HepG2 (cell line): ENCODE measurements around the gene COG8. TPM values are rescaled to one million over a fixed set of nuclear protein-coding genes. Genes with fewer than 3 reads are reported as not detected.

Experiments
- CEBPB ChIP-seq: IDR thresholded peaks from 2 replicates; pipeline ENCODE4 v1.6.1; 2011; ENCODE audit warnings: low read depth, low read length, improper control_type of control experiment, borderline replicate concordance
- KAT2B ChIP-seq: fragments of 150-350 bp; IDR thresholded peaks from 2 replicates; pipeline ENCODE4 v1.6.1; 2014; ENCODE audit warnings: low read depth, low read length, borderline replicate concordance
- NR2F2 ChIP-seq: IDR thresholded peaks from 2 replicates; pipeline ENCODE4 v1.6.1; 2012; ENCODE audit warnings: low read depth, inconsistent platforms, borderline replicate concordance
- SOX6 ChIP-seq, 2 experiments: fragments of 450-650 bp in 1 of 2; sonication (generic) in 1 of 2; formaldehyde crosslinking in 1 of 2; IDR thresholded peaks; 2 replicates each; pipeline versions ENCODE4 v1.4.0 to v1.6.1; 2017 to 2020; ENCODE audit warnings: antibody characterized with exemption in 1 of 2, mild to moderate bottlenecking in 1 of 2, missing genetic modification reagents in 1 of 2
- ZIK1 ChIP-seq: sonication (generic); formaldehyde crosslinking; IDR thresholded peaks from 2 replicates; pipeline ENCODE4 v1.5.0; 2020; ENCODE audit warnings: mild to moderate bottlenecking, low read depth, missing genetic modification reagents, borderline replicate concordance
- ZMAT3 ChIP-seq: sonication (generic); formaldehyde crosslinking; conservative IDR thresholded peaks from 2 replicates; pipeline ENCODE4 v1.7.0; 2021; ENCODE audit warnings: missing genetic modification reagents
- ZNF430 ChIP-seq: sonication (generic); formaldehyde crosslinking; IDR thresholded peaks from 2 replicates; pipeline ENCODE4 v1.9.0; 2021; ENCODE audit warnings: mild to moderate bottlenecking, missing genetic modification reagents
- ZNF737 ChIP-seq: sonication (generic); formaldehyde crosslinking; IDR thresholded peaks from 2 replicates; pipeline ENCODE4 v1.5.0; 2020; ENCODE audit warnings: missing genetic modification reagents, mild to moderate bottlenecking, borderline replicate concordance
- ZNF75D ChIP-seq: sonication (generic); formaldehyde crosslinking; IDR thresholded peaks from 2 replicates; pipeline ENCODE4 v1.8.1; 2023; ENCODE audit warnings: missing genetic modification reagents, mild to moderate bottlenecking, borderline replicate concordance
- polyA plus RNA-seq, 8 experiments: library from polyadenylated mRNA; depleted of rRNA in 3 of 8; stranded (reverse) in 7 of 8; unstranded in 1 of 8; fragments of >200 nt; fragmentation: Illumina TruSeq in 4 of 8; extraction: Trizol in 4 of 8; gene quantifications; 2 replicates each; pipeline versions ENCODE4 v1.2.1 to v1.2.3, GENCODE V29; 2011 to 2016; ENCODE audit warnings: low read depth in 4 of 8, missing spikeins in 1 of 8, mixed read lengths in 1 of 8; ENCODE audit not compliant: insufficient read depth in 1 of 8
- total RNA-seq, 5 experiments: library from RNA; depleted of rRNA; stranded (reverse); fragments of >200 nt; fragmentation: Illumina TruSeq; extraction: Trizol; gene quantifications; 2 replicates each; pipeline ENCODE4 v1.2.3, GENCODE V29; 2016; ENCODE audit warnings: low read depth in 1 of 5
- TF ChIP-seq, protein P1 (sequence below): sonication (generic); formaldehyde crosslinking; IDR thresholded peaks from 2 replicates; pipeline ENCODE4 v1.4.0; 2020; ENCODE audit warnings: mild to moderate bottlenecking, missing genetic modification reagents
- TF ChIP-seq, protein P2 (sequence below): sonication (generic); formaldehyde crosslinking; IDR thresholded peaks from 2 replicates; pipeline ENCODE4 v1.4.0; 2020; ENCODE audit warnings: missing genetic modification reagents
- TF ChIP-seq, protein P3 (sequence below): sonication (generic); formaldehyde crosslinking; IDR thresholded peaks from 2 replicates; pipeline ENCODE4 v1.4.0; 2020; ENCODE audit warnings: mild to moderate bottlenecking, missing genetic modification reagents

Gene COG8
- total and polyA plus RNA-seq, 2 of the 13 experiments (the other 11 are each of a cell fraction or from before 2014, with no cell fraction given): 45.5 to 52.1 TPM

DNA sequence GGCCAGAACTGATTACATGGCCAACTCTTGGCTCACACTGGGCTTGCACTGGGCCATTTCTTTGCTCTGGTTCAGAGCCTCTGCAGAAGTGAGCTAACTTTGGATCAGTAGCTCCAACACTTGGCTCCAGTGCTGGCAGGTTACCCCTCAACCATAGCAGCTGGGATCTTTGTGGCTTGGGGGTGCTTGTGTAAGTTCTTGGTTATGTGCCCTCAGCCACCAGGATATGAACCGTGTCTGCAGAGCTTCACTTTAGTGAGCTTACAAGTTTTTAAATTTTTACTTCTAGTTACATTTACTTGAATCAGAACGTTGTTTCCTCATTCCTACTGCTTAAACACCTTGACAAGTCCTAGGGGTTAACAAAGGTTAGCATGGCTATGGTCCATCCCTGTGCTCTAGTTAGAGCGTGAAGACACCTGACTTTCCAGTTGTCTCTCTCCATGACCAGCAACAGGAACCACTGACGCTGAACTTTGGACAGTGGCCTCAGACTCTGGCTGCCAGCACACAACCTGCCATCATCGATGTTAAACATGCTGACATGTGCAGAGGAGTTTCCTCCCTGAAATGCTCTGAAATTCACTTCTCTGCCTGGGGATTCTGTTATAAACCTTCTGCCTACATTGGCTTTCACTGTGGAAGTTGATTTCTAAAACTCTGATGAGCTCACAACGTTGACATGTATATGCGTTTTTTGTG lies 13.0 kb downstream of the COG8 start (continued):
- TF ChIP-seq, protein P1, sequence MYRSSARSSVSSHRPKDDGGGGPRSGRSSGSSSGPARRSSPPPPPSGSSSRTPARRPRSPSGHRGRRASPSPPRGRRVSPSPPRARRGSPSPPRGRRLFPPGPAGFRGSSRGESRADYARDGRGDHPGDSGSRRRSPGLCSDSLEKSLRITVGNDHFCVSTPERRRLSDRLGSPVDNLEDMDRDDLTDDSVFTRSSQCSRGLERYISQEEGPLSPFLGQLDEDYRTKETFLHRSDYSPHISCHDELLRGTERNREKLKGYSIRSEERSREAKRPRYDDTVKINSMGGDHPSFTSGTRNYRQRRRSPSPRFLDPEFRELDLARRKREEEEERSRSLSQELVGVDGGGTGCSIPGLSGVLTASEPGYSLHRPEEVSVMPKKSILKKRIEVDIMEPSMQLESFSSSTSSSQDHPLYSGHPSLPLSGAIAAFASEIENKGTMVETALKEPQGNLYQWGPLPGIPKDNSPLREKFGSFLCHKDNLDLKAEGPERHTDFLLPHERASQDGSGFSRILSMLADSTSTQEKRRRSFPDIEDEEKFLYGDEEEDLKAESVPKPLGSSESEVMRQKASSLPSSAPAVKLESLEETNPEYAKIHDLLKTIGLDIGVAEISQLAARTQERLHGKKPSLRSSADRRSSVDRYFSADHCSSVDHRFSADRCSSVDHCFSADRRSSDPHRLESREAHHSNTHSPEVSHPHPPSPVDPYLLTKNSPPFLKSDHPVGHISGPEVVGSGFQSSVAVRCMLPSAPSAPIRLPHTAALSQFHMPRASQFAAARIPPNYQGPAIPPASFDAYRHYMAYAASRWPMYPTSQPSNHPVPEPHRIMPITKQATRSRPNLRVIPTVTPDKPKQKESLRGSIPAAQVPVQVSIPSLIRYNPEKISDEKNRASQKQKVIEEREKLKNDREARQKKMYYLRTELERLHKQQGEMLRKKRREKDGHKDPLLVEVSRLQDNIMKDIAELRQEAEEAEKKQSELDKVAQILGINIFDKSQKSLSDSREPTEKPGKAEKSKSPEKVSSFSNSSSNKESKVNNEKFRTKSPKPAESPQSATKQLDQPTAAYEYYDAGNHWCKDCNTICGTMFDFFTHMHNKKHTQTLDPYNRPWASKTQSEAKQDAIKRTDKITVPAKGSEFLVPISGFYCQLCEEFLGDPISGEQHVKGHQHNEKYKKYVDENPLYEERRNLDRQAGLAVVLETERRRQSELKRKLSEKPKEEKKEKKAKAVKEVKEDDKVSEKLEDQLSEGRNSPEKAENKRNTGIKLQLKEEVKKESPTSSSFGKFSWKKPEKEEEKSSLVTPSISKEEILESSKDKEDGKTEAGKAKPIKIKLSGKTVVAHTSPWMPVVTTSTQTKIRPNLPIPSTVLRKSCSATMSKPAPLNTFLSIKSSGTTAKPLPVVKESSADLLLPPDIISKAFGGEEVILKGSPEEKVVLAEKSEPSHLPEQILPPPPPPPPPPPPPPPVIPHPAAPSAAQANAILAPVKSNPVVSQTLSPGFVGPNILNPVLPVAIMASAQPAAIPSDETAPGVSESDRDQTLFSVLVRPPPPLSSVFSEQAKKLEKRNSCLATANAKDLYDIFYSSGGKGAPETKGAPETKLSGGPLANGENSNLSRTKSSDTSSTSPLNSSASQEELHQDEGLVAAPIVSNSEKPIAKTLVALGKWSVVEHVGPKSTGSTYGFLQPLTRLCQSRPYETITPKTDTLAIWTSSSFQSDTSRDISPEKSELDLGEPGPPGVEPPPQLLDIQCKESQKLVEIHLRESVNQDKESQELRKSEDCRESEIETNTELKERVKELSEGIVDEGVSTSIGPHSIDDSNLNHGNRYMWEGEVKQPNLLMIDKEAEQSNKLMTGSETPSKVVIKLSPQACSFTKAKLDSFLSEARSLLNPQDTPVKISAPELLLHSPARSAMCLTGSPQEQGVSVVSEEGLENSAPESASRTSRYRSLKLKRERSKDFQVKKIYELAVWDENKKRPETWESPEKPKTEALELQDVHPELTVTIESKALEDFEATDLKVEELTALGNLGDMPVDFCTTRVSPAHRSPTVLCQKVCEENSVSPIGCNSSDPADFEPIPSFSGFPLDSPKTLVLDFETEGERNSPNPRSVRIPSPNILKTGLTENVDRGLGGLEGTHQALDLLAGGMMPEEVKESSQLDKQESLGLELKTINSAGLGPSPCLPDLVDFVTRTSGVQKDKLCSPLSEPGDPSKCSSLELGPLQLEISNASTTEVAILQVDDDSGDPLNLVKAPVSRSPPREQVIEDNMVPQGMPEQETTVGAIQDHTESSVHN (CRISPR knock-in tag): peak; percentile 82; the same call in 1 of the 2 replicates
- TF ChIP-seq CEBPB (no peak), ZNF430 (CRISPR knock-in tag) (peak; percentile 92), ZMAT3 (0 out of 2 replicates have a peak, but pooled peaks have one; percentile 83), KAT2B (no peak), NR2F2 (no peak), ZIK1 (CRISPR knock-in tag) (no peak), SOX6 (IDR thresholded peaks at IDR 0.05) (no peak), SOX6 (CRISPR knock-in tag; IDR thresholded peaks at IDR 0.05) (peak; percentile 65; the same call in 1 of the 2 replicates), ZNF737 (no peak), ZNF75D (CRISPR knock-in tag) (no peak)
- TF ChIP-seq, protein P2, sequence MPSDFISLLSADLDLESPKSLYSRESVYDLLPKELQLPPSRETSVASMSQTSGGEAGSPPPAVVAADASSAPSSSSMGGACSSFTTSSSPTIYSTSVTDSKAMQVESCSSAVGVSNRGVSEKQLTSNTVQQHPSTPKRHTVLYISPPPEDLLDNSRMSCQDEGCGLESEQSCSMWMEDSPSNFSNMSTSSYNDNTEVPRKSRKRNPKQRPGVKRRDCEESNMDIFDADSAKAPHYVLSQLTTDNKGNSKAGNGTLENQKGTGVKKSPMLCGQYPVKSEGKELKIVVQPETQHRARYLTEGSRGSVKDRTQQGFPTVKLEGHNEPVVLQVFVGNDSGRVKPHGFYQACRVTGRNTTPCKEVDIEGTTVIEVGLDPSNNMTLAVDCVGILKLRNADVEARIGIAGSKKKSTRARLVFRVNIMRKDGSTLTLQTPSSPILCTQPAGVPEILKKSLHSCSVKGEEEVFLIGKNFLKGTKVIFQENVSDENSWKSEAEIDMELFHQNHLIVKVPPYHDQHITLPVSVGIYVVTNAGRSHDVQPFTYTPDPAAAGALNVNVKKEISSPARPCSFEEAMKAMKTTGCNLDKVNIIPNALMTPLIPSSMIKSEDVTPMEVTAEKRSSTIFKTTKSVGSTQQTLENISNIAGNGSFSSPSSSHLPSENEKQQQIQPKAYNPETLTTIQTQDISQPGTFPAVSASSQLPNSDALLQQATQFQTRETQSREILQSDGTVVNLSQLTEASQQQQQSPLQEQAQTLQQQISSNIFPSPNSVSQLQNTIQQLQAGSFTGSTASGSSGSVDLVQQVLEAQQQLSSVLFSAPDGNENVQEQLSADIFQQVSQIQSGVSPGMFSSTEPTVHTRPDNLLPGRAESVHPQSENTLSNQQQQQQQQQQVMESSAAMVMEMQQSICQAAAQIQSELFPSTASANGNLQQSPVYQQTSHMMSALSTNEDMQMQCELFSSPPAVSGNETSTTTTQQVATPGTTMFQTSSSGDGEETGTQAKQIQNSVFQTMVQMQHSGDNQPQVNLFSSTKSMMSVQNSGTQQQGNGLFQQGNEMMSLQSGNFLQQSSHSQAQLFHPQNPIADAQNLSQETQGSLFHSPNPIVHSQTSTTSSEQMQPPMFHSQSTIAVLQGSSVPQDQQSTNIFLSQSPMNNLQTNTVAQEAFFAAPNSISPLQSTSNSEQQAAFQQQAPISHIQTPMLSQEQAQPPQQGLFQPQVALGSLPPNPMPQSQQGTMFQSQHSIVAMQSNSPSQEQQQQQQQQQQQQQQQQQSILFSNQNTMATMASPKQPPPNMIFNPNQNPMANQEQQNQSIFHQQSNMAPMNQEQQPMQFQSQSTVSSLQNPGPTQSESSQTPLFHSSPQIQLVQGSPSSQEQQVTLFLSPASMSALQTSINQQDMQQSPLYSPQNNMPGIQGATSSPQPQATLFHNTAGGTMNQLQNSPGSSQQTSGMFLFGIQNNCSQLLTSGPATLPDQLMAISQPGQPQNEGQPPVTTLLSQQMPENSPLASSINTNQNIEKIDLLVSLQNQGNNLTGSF (CRISPR knock-in tag): no peak
- TF ChIP-seq, protein P3, sequence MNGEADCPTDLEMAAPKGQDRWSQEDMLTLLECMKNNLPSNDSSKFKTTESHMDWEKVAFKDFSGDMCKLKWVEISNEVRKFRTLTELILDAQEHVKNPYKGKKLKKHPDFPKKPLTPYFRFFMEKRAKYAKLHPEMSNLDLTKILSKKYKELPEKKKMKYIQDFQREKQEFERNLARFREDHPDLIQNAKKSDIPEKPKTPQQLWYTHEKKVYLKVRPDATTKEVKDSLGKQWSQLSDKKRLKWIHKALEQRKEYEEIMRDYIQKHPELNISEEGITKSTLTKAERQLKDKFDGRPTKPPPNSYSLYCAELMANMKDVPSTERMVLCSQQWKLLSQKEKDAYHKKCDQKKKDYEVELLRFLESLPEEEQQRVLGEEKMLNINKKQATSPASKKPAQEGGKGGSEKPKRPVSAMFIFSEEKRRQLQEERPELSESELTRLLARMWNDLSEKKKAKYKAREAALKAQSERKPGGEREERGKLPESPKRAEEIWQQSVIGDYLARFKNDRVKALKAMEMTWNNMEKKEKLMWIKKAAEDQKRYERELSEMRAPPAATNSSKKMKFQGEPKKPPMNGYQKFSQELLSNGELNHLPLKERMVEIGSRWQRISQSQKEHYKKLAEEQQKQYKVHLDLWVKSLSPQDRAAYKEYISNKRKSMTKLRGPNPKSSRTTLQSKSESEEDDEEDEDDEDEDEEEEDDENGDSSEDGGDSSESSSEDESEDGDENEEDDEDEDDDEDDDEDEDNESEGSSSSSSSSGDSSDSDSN (CRISPR knock-in tag): peak; percentile 63; the same call in 1 of the 2 replicates
